HUES64 (cell line): ENCODE results near the gene SLC12A5.
"Not testable (repeated sequence)": the region's sequence is repeated elsewhere in the genome, so short reads cannot be mapped to it uniquely, and the experiment has no call there.

Experiments used
- H3K27ac ChIP-seq: 2 replicates; pipeline ENCODE4 v1.7.0; 2013; ENCODE audit warnings: low read depth, low read length, inconsistent platforms
- H3K27me3 ChIP-seq: 2 replicates; pipeline ENCODE4 v1.6.1; 2013; ENCODE audit warnings: mild to moderate bottlenecking, low read length; ENCODE audit not compliant: insufficient read depth
- H3K36me3 ChIP-seq: 2 replicates; pipeline ENCODE4 v1.6.1; 2013; ENCODE audit warnings: mild to moderate bottlenecking, low read length; ENCODE audit not compliant: insufficient read depth
- H3K4me1 ChIP-seq: 2 replicates; pipeline ENCODE4 v1.6.1; 2013; ENCODE audit warnings: mild to moderate bottlenecking, low read length, moderate library complexity; ENCODE audit not compliant: insufficient read depth
- H3K4me3 ChIP-seq: 2 replicates; pipeline ENCODE4 v1.5.1; 2013; ENCODE audit warnings: mild to moderate bottlenecking, low read length, moderate library complexity
- H3K9ac ChIP-seq: 2 replicates; pipeline ENCODE4 v1.6.1; 2013; ENCODE audit warnings: mild to moderate bottlenecking, low read depth, low read length
- H3K9me3 ChIP-seq: 2 replicates; pipeline ENCODE4 v1.6.1; 2013; ENCODE audit warnings: low read depth, low read length; ENCODE audit not compliant: insufficient read depth
- WGBS: fragments of 150-250, 120-280 bp; methylation state at CpG from one replicate; pipeline ENCODE4 v1.1.7; 2013; ENCODE audit warnings: missing lambda C conversion rate; 5-methylcytosine and 5-hydroxymethylcytosine counted together

Gene SLC12A5

GRCh38 chr20:46083531-46084061 is 54.6 kb downstream of the SLC12A5 start:
- H3K4me3 ChIP-seq, result no peak overlapping the region
- H3K9me3 ChIP-seq, result no peaks in the 10 kb centered on the region
- no peak overlapping the region for H3K27ac ChIP-seq
- H3K36me3 ChIP-seq, result peaks cover 9% of the 10 kb centered on the region
- H3K4me1 ChIP-seq, result peaks cover 20% of the 10 kb centered on the region
- no peaks in the 10 kb centered on the region for H3K27me3 ChIP-seq
- H3K9ac ChIP-seq, result no peak overlapping the region
- no CpG with 5 or more reads among the region's 1 CpG for WGBS

GRCh38 chr20:46084805-46085178 is 55.8 kb downstream of the SLC12A5 start:
- Histone ChIP-seq H3K4me1 (peaks cover 20% of the 10 kb centered on the region), H3K9me3 (no peaks in the 10 kb centered on the region), H3K27me3 (no peaks in the 10 kb centered on the region), H3K9ac (no peak overlapping the region), H3K27ac (no peak overlapping the region), H3K4me3 (no peak overlapping the region), H3K36me3 (no peaks in the 10 kb centered on the region)
- WGBS, result 93% methylated on average over 3 of the region's 3 CpGs

- Histone ChIP-seq H3K36me3 (no peaks in the 10 kb centered on the region), H3K9ac (no peak overlapping the region), H3K4me1 (peaks cover 24% of the 10 kb centered on the region), H3K9me3 (no peaks in the 10 kb centered on the region), H3K27me3 (no peaks in the 10 kb centered on the region), H3K4me3 (no peak overlapping the region), H3K27ac (no peak overlapping the region)
- WGBS, result 80% methylated on average over 4 of the region's 4 CpGs
Measured at GRCh38 chr20:46085179-46085851, 56.3 kb downstream of the SLC12A5 start.

- Histone ChIP-seq H3K27me3 (no peaks in the 10 kb centered on the region), H3K36me3 (no peaks in the 10 kb centered on the region), H3K27ac (no peak overlapping the region), H3K9ac (no peak overlapping the region), H3K4me3 (no peak overlapping the region), H3K4me1 (peaks cover 25% of the 10 kb centered on the region), H3K9me3 (no peaks in the 10 kb centered on the region)
- WGBS, result 95% methylated on average over 6 of the region's 8 CpGs
Measured at GRCh38 chr20:46087161-46087560, 58.1 kb downstream of the SLC12A5 start.

GRCh38 chr20:46088409-46089166 is 59.6 kb downstream of the SLC12A5 start:
- WGBS, result 5% methylated on average over 21 of the region's 22 CpGs
- peak overlapping the region; percentile 99 for H3K9ac ChIP-seq
- no peaks in the 10 kb centered on the region for H3K27me3 ChIP-seq
- peaks cover 16% of the 10 kb centered on the region; the same call in 1 of the 2 replicates for H3K4me1 ChIP-seq
- H3K27ac ChIP-seq, result peak overlapping the region; percentile 97; the same call in 1 of the 2 replicates
- no peaks in the 10 kb centered on the region for H3K36me3 ChIP-seq
- H3K4me3 ChIP-seq, result peak overlapping the region; percentile 98
- H3K9me3 ChIP-seq, result no peaks in the 10 kb centered on the region

- whole genome bisulfite sequencing, result under 1% methylated on average over 31 of the region's 31 CpGs
- no peaks in the 10 kb centered on the region for H3K27me3 ChIP-seq
- peak overlapping the region; percentile 98 for H3K4me3 ChIP-seq
- no peaks in the 10 kb centered on the region for H3K36me3 ChIP-seq
- peak overlapping the region; percentile 99 for H3K9ac ChIP-seq
- H3K4me1 ChIP-seq, result peaks cover 16% of the 10 kb centered on the region; the same call in 1 of the 2 replicates
- peak overlapping the region; percentile 97 for H3K27ac ChIP-seq
- no peaks in the 10 kb centered on the region for H3K9me3 ChIP-seq
Measured at GRCh38 chr20:46089167-46089416, 60.1 kb downstream of the SLC12A5 start.

- Histone ChIP-seq H3K4me3 (peak within 1 kb of the TSS; percentile 98), H3K4me1 (peaks cover 16% of the 10 kb centered on the region; the same call in 1 of the 2 replicates), H3K36me3 (no peaks in the 10 kb centered on the region), H3K27ac (peak within 1 kb of the TSS; percentile 97), H3K9me3 (no peaks in the 10 kb centered on the region), H3K9ac (peak within 1 kb of the TSS; percentile 99), H3K27me3 (no peaks in the 10 kb centered on the region)
- WGBS, result under 1% methylated on average over 98 of the region's 100 CpGs
Measured at GRCh38 chr20:46089417-46090388, 60.7 kb downstream of the SLC12A5 start, which contains the start of gene NCOA5. NCOA5 (minus strand) TSS chr20:46089962; CDS start chr20:46079424, 10,538 bp downstream.

GRCh38 chr20:46091622-46092535 is 62.9 kb downstream of the SLC12A5 start:
- not testable (repeated sequence) for H3K27me3 ChIP-seq, H3K9ac ChIP-seq, H3K27ac ChIP-seq, H3K9me3 ChIP-seq, H3K36me3 ChIP-seq, H3K4me3 ChIP-seq
- peaks cover 12% of the 10 kb centered on the region; the same call in 1 of the 2 replicates for H3K4me1 ChIP-seq
- 94% methylated on average over 52 of the region's 52 CpGs for WGBS

GRCh38 chr20:46093531-46093930 is 64.5 kb downstream of the SLC12A5 start:
- no peaks in the 10 kb centered on the region for H3K36me3 ChIP-seq
- peaks cover 6% of the 10 kb centered on the region; the same call in 1 of the 2 replicates for H3K4me1 ChIP-seq
- no peak overlapping the region for H3K4me3 ChIP-seq
- H3K9me3 ChIP-seq, result no peaks in the 10 kb centered on the region
- no peaks in the 10 kb centered on the region for H3K27me3 ChIP-seq
- no peak overlapping the region for H3K9ac ChIP-seq
- 79% methylated on average over 2 of the region's 2 CpGs for WGBS
- no peak overlapping the region for H3K27ac ChIP-seq
